GM13977 (cell line): Measurements from ENCODE around the gene SORL1.
A peak's percentile ranks its signal among the peaks of the same experiment; 100 is the strongest.

ENCODE experiments used
- DNase-seq: peaks from one replicate; pipeline ENCODE4 v3.0.0; 2012; ENCODE audit warnings: low spot score
- in situ Hi-C: fragments of 300-500 bp; cut with MboI; formaldehyde crosslinking; loops from one replicate; pipeline ENCODE4 v1.12.0; 2022; ENCODE audit warnings: low sequenced_read_pairs, low pct_unique_long_range_greater_than_20kb, mixed read lengths, inconsistent platforms; ENCODE audit not compliant: unreplicated experiment
- TF ChIP-seq, protein P1 (sequence below): IDR thresholded peaks from 2 replicates; pipeline ENCODE4 v1.5.1; 2012; ENCODE audit warnings: mild to moderate bottlenecking, control low read depth; ENCODE audit not compliant: insufficient read depth; ENCODE audit errors: extremely low read depth, missing control alignments

Gene SORL1

GRCh38 chr11:121530257-121530656 is 78.1 kb downstream of the SORL1 start:
- TF ChIP-seq, protein P1, sequence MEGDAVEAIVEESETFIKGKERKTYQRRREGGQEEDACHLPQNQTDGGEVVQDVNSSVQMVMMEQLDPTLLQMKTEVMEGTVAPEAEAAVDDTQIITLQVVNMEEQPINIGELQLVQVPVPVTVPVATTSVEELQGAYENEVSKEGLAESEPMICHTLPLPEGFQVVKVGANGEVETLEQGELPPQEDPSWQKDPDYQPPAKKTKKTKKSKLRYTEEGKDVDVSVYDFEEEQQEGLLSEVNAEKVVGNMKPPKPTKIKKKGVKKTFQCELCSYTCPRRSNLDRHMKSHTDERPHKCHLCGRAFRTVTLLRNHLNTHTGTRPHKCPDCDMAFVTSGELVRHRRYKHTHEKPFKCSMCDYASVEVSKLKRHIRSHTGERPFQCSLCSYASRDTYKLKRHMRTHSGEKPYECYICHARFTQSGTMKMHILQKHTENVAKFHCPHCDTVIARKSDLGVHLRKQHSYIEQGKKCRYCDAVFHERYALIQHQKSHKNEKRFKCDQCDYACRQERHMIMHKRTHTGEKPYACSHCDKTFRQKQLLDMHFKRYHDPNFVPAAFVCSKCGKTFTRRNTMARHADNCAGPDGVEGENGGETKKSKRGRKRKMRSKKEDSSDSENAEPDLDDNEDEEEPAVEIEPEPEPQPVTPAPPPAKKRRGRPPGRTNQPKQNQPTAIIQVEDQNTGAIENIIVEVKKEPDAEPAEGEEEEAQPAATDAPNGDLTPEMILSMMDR, result no peak
- DNase-seq, result no peak
- in situ Hi-C loops, result no loop called here

DNA sequence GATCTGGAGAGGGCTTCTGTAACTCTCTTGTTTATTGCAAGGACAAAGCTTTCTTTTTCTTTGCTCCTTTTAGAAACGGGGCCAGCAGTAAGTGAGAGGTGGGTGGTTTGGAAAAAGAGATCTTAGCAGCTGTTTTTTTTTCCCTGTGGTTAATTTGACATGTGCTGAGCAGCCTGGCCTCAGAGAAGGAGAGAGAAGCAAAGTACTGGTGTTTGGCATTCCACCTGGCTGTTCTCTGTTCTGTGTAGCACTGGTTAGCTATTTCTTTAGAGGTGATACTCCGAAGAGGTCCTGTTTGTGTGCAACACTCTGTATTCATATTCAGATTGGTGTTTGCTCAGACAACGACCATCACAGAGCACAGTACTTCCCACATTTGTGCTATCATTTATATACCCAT is 81.5 kb downstream of the SORL1 start:
- DNase-seq, result no peak
- in situ Hi-C loops, result no loop called here
- TF ChIP-seq, protein P1, result no peak

GRCh38 chr11:121534131-121535093 is 82.3 kb downstream of the SORL1 start:
- no peak for DNase-seq
- in situ Hi-C loops, result no loop called here
- TF ChIP-seq, protein P1, result peak; percentile 43

- DNase-seq, result no peak
- TF ChIP-seq, protein P1, result no peak
- in situ Hi-C loops, result no loop called here
These were observed 83.1 kb downstream of the SORL1 start for GRCh38 chr11:121535129-121535796.

- DNase-seq, result no peak
- in situ Hi-C loops, result no loop called here
- TF ChIP-seq, protein P1, result peak; percentile 2
These were observed 84.0 kb downstream of the SORL1 start for GRCh38 chr11:121536126-121536525.

DNA sequence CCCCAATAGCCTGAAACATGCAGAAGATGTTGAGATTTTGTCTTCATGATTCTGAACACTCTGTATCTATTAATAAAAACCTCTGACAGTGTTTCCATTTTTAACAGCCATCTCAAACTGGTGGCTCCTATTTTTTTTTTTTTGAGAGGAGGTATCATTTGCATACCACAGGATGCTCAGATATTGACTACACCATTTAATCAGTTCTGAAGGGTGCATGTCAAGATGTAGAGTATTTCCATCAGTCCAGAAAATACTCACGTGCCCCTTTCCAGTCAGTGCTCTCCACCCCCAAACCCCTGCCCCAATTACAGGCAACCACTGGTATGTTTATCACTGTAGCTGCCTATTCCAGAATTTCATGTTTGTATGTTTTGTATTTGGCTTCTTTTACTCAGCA is 85.9 kb downstream of the SORL1 start:
- in situ Hi-C loops, result no loop called here

More for the DNA sequence above, 85.9 kb downstream of the SORL1 start:
- TF ChIP-seq, protein P1, result no peak
- peak; percentile 52 for DNase-seq
